Dermis blood vessel endothelial cell (primary cell): ENCODE measurements around the gene EPB41L1. TPM values are rescaled to one million over a fixed set of nuclear protein-coding genes. Genes with fewer than 3 reads are reported as not detected.

Source experiments
- DNase-seq: peaks from one replicate; pipeline ENCODE4 v3.0.0; 2010
- total RNA-seq: library from RNA; depleted of rRNA; stranded (reverse); fragments of >200 nt; gene quantifications from 2 replicates; pipeline ENCODE4 v1.2.3, GENCODE V29; 2014

EPB41L1 gene
- total RNA-seq, 1 donor from 2014 or later = 16.0 TPM

DNA sequence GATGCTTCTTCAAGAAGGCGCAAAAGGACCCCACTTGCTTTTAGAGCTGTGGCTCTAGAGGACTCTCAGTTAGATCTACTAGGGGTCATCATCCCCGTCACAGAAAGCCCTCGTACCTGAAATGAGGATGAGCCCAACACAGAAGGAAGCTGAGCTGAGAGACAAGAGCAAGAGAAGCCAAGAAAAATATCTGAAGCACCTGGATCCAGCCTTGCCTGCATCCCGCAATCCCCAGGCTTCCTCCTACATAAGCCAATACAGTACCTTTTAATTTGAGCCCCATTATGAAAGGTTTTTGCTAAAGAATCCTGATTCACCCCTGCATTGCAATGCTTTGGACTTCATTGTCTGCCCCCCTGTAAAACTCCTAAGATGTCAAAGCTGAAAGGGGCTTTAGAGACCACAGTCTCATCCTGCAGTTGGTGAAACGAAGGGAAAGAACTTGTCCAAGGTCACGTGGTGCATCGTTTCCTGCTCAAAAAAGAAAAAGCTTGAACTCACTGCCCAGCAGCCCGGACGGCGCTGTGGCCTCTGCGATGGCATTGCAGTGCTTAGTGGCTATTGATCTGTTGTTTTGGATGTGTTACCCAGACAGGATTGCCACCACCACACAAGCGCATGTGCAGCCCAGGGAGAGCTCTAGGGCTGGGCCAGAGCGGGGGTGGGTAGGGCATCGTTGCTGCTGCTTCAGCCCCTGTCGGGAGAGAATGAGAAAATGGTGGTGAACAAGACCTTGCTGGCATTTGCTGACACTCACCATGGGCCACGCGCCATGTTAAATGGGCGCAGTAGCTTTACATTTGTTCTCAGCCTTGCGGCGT, 110.1 kb downstream of the EPB41L1 start:
- DNase-seq = no peak

DNA sequence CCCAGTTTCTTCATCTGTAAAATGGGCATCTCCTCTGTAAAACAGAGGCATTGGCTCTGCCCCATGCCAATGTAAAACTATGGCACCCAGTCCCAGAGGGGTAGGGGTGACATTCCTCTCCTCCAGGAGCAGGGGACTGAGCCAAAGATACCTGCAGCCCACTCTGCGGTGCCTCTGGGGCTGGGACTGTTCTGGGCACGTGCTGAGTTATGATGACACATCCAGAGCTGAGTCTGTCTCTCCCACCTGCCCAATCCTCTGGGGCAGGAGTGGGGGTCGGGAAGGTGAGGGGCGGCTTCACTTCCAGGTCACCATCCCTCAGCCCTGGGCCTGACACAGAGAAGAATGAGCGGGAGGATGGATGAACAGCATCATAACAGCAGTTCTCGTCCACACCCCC, 111.6 kb downstream of the EPB41L1 start:
- DNase-seq = no peak

DNA sequence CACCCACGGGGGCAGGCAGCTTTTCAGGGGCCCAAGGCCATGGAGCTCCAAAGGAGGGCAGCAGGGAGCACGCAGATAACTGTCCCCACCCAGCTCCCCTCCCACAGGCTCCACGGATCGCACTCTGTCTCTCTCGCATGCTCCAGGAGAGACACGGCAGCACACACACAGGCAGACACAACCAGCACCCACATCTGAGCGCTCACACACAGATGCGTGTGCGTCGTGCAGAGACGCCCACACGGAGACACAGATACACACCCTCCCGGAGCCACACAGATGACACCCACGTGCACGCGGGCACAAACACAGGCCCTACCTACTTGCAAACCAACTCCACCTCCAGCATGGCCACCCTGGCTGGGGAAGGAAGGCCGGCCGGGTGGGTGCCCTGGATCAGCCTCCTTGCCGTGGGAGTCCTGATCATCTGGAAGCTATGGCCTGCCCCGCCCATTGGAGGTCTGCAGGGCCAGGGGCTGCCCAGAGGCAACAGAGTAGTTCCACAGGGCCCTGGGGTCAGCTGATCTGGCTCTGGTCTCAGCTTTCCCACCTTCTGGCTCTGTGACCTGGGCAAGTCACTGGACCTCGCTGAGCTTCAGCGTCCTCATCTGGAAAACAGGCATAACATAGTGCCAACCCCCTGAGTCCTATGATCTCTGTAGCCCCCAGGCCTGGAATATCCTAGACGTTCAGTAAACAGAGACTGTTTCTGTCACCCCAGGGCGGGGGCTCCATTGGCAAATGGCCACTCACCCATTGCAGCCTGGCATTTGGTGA, 113.3 kb downstream of the EPB41L1 start:
- DNase-seq = no peak

DNA sequence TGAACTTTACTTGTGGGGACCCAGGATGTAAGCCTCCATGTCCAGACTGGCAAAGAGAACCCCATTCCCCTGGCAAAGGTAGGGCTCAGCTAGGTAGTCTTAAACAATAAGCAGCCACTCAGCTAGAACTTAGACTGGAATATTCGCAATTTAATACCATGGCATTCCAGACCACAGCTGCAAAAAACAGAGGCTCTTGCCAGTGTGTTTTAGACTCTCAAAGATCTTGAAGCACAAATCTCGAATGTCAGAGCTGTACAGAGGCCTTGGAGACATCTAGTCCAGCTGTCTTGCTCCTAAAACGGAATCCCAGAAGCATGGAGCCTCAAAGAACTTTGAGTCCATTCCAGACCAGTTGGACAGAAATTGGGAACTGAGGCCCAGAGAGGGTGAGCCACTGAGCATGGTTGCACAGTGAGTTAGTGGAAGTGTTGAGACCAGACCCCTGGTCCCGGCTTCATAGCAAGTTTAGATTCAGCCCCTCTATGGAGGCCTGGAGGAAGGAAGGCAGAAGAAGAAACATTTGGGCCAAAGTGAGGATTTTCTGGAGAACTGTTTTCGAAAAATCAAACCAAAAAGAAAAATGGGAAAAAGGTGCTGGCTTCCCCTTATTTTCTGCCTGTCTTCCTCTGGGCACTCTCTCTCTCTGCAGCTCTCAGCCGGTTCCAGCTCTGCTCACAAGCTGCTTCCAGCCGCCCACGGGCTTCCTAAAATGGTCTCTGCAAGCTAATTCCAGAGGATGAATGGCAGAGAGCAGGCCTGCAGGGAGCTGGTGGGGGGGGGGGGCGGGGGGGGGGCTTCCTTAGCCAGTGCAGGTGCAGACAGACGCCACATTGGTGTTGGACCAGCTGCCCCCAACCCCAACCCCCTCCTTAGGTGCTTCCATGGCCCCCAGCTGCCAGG, 114.2 kb downstream of the EPB41L1 start:
- no peak for DNase-seq

DNA sequence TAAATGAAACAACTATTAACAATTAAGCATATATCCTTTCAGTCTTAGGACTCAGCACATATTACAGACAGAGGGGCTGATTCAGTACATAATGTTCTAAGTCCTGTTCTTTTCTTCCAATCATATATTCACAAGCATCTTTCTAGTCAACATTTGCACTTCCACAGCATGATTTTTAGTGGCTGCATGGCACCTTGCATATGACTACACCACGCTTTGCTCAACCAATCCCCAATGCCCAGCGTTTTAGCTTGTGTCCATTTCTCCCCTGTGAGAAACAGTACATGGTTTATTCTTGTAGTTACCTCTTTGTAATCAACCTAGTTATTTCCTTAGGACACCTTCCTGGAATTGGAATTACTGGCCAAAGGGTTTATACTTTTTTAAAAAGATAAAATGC, 115.0 kb downstream of the EPB41L1 start:
- no peak for DNase-seq

DNA sequence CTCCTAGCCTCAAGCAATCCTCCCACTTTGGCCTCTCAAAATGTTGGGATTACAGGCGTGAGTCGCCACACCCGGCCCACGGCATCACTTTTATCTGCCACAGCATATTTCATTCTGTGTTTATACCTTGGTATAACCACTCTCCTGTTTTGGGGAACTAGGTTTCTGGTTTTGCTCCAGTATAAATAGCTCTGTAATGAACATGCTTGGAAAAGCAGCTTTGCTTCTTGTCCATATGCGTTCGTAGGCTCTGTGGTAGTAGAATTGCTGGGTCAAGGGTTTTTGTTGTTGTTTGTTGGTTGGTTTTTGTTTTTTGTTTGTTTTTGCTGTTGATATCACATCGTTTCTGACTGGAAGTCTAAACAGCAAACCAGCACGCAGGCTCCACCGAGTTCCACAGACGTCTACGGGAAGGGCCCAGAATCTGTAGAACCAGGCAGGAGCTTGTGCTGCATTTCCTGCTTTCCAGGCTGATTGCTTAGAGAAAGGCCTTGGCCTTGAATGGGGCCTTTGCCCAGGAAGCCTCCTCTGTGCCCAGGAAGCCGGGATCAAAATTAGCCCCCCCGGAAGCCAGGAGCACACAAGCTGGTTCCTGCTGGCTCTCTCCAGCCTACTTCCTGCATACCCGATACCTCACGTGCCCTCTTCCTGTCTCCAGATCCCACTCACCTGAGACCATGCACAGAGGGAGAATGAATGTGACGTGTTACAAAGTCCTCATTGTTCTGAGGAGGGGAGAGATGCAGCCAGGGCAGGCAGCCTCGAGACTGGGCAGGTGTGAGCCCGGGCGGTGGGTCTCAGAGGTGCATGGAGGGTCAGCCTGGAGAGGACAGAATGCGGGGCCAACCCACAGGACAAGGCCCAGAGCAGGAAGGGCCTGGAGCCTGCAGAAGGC, 116.5 kb downstream of the EPB41L1 start:
- DNase-seq = no peak

DNA sequence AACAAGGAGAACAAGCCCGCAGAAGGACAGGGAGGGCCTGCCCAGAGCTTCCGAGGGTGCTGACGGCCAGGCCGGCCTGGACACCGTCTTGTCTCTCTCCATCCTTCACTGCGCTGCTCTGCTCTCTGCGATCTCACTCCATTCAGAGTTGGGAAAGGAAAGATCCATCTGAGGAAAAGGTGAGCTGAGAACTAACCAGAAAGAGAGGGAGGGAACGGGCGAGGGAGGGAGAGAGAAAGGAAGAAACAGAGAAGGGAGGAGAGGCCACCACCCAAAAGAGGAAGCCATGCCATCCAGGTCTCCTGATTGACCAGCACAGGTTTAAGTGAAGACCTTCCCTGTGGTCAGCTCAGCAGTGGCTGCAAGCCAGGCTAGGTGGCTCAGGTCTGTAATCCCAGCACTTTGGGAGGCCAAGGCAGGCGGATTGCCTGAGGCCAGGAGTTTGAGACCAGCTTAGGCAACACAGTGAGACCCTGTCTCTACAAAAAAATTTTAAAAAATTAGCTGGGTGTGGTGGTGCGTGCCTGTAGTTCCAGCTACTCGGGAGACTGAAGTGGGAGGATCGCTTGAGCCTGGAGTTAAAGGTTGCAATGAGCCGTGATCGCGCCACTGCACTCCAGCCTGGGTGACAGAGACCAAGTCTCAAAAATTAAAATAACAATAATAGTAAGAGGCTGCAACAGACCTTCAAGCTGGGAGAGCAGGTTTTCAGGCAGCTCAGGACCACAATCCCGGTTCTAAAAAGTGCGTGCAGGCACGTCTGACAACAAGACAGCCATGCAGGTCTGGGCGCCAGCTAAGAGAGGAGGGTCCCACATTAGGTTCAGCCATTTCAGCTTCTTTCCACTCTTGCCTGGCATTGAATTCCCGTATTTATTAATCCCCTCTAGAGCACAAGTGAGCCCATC, 117.4 kb downstream of the EPB41L1 start:
- no peak for DNase-seq

DNA sequence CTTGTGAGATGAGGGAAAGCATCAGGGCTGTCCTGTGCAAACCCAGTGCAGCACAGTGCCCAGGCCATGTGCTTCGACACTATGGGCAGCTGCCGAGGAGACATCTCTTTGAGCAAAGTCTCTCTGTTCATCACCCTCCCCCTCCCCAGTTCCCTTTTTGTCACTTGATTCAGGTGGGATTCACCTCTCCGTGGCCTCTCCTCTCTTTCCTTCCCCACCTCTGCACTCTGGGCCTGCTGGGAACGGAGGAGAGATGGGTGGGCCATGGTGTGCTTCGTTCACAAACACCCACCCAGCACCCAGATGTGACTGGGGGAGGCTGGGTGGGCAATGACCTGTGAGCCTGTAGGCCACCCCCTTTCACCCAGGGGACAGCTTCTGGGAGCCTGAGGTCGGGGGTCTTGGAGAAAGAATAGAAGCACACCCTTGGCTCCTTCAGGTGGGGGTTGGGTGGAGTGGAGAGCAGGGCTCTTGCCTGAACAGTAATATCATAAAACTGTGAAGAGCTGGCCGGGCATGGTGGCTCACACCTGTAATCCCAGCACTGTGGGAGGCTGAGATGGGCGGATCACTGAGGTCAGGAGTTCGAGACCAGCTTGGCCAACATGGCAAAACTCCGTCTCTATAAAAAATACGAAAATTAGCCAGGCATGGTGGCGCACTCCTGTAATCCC, 118.1 kb downstream of the EPB41L1 start:
- no peak for DNase-seq

DNA sequence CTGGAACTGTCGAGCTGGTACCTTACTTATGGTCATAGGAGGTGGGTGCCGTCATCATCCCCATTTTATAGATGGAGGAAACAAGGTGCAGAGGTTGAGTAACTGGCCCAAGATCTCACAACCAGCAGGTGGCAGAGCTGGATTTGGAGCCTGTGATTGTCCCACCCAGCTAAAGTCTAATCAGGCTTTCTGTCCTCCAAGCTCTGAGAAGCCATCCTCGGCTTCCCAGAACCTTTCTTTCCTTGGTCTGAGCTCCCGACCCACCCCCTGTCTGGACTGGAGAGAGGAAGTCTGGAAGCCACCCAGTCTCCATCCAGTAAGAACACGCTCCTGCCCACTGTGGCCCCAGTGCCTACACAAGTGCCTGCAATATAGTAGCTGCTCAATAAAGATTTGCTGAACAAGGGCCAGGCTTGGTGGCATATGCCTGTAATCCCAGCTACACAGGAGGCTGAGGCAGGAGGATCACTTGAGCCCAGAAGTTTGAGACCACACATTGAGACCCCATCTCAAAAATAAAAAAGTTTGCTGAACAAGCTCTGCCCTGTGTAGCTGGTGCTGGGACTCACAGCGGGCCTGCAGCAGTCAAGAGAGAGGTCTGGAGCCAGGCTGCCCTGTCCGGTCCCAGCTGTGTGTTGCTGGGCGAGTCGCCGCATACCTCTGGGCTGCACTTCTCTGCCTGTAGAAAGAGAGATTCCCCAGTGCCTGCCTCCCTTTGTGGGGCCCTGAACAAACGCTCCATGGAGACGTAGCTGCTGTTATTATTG, 119.1 kb downstream of the EPB41L1 start:
- DNase-seq = peak; percentile 61

DNA sequence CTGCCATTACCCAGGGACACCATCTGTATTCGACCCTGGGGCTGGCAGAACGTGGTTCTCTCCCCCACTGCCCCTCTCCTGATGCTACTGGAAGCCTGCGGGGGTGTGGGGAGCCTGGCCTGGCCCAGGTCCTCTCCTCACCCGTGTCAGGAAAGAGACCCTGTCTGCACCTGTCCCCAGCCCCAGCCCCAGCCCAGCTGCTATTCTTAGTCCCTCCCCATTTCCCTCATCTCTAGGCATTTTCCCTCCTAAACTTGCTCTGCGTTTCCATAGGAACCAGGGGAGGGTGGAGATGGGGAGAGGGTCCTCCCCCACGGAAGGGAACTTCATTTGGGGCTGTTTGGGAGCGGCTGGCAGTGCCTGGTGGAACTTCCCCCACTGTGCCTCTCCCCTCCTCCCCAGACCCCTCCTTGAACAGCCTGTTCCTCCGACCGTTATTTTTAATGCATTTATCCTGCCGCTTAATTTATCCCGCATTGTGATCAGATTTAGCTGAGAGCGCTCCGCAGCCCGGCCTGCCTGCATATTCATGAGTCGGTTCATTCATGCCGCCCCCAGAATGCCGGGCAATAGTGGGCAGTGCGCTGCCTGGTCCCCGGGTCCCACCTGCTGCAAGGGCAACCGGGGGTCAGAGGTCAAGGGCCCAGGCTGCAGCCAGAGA, 119.8 kb downstream of the EPB41L1 start:
- DNase-seq = no peak

DNA sequence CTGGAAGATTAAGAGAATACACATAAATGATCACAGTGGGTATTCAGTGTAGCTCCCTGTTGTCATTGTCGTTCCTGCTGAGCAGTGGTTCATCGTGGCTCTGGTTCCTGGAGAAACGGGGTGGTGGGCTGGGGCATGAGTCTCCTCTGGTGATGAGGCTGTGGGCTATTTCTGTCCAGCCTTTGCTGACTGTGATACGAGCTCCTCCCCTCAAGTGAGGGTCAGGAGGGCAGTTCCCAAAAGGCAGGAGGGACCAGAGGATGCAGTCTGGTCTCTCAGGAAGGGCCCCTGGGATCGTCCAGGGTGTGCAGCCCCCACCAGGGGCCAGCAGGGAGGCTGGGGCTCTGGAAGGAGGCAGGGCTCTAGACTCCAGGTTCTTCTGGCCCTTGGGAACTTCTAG, 120.5 kb downstream of the EPB41L1 start:
- DNase-seq = no peak

DNA sequence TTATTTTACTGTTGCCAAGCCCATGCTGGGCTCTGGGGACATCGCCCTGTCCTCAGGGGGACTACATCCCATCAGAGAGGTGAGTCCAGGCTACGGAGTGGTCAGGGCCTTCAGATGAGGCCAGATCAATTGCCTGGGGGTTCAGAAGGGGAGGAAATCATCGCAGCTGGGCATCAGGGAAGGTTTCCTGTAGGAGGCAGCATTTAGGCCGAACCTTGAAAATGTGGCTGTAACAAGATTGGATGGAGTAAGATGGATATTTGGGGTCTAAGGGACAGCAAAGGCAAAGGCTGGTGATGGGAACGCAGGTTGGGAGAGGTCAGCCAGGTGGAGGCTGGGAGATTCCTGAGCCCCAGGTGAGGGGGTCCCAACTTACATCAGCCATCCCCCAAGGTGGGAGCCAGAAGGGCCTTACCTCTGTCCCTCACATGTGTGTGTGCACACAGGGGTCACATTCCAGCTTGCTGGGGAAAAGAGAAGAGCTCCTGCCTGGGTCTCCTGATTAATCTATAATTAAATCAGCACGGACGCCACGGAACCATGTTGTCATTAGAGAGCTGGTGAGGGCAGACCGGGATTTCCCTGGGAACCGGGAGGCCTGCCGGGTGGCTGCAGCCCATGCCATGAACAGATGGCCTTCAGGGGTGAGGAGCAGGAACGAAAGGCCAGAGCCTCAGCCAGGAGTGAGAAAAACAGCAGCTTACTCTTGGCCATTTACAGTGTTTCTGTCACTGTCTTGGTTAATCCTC, 121.1 kb downstream of the EPB41L1 start:
- no peak for DNase-seq

DNA sequence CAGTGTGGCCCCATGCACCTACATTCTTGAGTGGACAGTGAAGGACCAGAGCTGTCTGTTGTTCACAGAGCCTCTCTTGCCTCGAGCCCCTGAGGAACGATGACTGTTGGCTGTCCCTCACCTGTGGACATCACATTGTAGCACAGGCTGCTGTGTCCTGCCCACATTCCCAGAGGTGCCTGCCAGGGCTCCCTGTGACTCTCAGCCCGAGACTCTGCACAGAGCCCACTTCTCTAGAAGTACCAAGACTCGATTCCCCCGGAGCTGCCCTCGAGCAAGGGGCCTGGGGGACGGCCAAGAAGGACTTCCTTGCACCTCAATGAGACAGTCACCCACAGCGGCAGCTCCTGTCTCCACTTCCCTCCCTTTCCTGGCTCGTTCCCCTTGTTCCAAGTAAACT, 123.0 kb downstream of the EPB41L1 start:
- DNase-seq = no peak

DNA sequence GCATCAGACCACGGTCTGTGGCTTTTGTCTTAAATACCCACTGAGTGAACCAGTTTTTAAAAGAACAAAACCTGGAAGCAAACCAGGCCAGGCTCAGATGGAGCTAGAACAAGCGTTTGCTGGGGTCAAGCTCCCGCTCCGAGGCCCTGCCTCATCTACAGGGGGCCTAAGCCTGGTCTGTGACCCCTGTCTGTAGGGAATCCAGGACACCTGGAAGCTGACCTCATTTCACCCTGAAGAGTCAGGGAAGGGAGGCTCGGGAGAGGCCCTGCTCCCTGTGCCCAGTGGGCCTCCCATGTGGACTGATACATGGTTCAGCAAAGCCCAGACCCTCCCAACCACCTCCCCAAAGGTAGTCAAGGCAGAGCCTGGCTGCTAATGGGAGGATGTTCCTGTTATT, 124.8 kb downstream of the EPB41L1 start:
- no peak for DNase-seq

DNA sequence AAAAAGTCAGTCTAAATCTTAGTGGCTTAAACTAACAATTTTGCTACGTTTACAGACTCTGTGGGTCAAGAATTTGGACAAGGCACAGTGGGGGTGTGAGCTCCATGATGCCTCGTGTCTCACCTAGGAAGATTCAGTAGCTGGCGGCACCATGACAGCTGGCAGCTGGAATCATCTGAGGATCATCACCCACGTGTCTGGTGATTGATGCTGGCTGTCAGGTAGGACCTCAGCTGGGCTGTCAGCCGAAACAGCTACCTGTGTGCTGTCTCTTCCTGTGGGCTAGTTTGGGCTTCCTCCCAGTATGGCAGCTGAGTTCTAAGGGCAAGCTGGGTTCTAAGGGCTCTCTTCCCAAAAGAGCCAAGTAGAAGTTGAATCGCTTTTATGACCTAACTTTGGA, 125.2 kb downstream of the EPB41L1 start:
- DNase-seq = no peak

DNA sequence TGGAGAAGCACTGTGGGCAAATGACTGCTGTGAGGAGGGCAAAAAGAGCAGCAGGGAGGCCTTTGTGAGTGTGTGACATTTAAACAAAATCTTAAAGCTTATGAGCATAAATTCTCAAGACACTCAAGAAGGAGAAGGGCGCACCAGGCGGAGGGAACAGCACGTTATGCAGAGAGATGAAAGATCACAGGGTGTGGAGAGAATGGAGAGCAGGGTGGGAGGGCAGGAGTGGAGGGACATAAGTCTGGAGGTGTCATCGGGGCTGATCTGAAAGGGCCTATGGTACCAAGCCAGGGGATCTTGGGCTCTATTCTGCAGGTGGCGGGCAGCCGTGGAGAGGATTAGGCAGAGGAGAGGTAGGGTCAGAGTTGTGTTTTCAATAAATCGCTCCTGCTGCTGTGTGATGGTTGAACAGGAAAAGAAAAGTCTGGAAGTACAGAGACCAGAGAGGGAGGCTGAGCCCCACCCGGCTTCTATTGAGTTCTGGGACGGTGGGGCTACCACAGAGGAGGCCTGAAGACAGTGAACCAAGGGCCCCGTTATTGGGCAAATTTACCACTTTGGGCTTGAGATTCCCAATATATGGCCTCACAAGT, 127.3 kb downstream of the EPB41L1 start:
- DNase-seq = no peak
